HK-2 (cell line): ENCODE data around the gene RASAL1.
"Not testable (repeated sequence)": the region's sequence is repeated elsewhere in the genome, so short reads cannot be mapped to it uniquely, and the experiment has no call there.

Experiments used
- DNase-seq: peaks from one replicate; pipeline ENCODE4 v3.0.0-alpha.2; 2018; ENCODE audit not compliant: unreplicated experiment

Gene RASAL1

DNA sequence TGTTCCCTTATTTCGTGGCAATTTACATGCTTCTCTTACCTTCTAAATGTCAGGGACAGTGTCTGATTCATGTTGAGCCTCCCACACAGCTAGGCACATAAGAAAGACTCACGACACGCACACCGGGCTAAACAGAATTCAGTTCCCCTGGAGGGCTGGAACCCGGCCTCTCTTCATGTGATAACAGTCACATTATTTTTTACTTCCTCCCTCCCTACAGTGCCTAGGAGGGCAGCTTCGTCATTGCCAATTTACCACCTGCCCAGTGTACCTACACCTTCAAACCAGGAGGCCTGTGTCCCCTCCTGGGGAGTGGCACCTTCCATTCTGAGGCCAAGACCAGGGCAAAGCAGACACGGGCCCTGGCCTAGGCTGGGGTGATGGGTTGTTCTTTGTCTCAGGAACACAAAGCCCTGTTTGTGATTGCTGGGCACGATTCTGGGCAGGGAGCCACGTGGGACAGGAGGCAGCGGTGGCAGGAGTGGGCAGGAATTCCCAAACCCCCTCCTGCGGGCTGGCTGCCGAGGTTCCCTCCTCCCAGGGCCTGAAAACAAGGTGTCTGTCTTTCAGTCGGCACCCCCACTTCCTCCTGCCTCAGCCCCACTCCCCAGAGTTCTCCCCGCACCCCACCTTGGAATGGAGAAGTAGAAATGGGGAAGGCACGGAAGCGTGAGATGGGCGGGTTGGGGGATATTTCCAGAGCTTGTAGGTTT, 6.8 kb upstream of the RASAL1 start:
- no peak for DNase-seq

- DNase-seq, result not testable (repeated sequence)
These were observed 6.2 kb upstream of the RASAL1 start for GRCh38 chr12:113141716-113142115.

GRCh38 chr12:113140706-113141105, 5.1 kb upstream of the RASAL1 start:
- DNase-seq, result no peak

DNA sequence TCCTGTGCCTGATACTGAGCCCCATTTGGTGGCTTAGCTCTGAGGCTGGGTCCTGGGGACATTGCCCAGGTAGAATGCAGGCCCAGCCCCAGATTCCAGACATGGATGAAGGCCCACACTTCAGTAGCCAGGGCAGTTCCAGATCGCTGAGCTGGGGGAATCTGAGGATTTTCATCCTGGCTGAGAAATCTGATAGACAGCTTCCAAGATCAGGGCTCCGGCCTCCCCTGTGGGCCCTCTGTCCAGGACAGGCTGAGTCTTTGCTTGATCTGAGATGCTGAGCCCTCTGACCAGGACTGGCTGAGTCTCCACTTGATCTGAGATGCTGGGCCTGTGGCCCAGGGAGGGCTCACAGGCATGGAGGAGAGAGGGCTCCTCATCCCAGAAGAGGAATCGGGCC, 3.3 kb upstream of the RASAL1 start:
- DNase-seq, result peak; percentile 74

DNA sequence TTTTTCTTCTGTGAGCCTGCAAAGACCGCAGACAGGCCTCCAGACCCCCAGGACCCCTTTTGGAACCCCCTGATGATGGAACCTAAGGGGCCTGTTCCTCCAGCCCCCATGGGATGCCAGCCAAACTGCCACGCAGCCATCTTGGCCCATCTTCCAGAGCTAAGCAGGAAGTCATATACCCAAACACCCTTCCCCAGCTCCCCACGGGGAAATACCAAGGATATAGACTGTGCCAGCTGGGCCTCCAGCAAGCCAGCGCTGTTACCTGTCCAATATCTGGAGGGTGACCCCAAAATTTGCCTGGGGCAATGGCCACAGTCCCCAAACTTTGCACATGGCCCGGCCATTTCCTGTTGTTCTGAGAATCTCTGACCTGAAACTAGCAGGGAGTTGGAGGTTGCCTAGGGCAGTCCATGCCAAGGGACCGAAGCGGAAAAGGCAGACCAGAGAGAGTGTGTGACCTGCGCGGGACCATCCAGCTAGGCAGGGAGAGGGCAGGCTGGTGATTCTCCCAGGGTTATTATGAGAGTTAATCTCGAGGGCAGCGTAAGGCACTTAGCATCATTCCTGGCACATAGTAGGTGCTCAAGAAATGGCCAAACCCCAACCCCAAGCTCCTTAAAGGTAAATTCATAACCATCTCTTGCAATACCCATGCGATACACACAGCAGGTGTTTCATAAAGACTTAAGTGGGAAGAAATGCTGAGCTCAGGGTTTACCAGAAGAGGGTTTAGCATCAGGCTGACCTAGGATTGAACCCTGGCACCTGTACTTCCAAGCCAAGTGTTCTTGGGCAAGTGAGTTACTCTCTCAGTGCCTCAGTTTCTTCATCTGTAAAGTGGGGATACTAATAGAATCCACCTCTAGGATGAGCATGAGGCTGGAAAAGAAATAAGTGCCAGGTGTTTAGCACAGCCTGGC, 2.6 kb upstream of the RASAL1 start:
- DNase-seq, result no peak

DNA sequence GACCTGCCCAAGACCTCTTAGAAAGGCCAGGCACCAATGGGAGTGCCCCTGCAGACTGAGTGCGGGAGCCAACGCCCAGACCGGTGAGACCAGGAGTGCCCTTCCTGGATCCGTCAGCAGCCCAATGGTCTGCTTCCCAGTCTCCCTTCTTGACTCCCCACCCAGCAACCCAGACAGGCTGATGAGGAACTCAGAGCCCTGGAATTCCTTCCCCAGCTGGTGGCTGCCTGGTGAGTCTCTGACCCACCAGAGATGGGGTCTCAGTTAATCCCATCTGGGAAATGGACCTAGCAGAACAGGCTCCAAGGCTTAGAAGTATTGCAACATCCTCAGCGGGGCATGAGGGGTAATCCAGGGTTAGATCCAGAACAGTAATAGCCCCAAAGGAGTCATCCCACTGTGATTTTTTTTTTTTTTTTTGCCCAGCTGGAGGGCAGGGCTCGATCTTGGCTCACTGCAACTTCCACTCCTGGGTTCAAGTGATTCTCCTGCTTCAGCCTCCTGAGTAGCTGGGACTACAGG, 1.5 kb upstream of the RASAL1 start:
- no peak for DNase-seq

DNA sequence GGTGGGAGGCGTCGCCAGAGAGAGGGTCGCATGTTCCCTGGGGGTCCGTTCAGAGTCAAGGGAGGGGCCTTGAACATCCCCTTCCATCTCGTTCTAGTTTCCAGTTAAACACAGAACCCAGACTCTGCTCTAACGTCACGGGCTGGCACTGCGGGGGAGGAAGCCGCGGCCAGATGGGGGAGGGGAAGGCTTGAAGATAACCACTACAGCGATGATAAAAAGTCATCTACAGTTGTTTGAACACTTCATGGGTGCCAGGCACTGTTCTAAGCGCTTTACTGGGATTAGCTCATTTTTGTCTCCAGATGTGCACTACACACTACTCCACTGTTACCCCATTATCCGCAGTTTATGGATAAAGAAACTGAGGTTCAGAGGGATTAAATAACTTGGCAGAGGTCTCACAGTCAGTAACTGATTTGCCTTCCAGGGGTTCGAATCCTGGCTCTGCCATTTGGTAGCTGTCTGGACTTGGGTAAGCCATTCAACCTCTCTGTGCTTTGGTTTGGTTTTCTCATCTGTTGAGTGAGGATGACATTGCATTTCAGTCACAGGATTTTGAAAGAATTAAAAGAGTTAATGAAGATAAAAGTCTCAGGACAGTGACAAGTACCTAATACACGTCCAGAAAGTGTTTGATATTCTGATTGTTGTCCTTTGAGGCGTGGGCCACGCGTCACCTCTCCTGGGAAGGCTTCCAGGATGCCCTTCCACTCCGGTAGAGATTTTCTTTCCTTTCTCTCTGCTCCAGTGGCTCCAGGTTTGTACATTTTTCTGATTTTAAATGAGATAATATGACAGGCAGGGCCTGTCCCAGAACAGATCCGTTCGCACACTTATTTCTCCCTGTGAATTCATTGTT, 798 bp upstream of the RASAL1 start:
- DNase-seq, result peak; percentile 46

GRCh38 chr12:113134521-113134951, 1.0 kb downstream of the RASAL1 start:
- DNase-seq, result no peak

DNA sequence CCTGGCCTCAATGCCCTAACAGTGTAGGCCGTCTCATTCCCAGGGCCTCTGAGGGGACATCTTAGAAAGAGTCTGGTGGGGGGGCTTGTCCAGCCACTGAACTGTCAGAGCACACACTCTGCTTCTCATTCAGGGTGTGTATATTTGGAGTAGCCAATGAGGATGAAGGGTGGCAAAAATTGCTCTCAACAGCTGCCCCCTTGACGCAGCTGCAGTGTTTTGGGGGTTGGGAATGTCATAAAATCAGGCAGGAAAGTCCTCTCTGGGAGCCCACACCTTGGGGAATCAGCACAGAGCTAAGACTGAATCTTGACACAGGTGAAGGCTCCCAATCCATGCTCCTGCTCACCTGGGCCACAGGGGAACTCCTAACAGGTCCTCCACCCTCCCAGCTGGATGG, 1.5 kb downstream of the RASAL1 start:
- no peak for DNase-seq

GRCh38 chr12:113133666-113134065, 1.9 kb downstream of the RASAL1 start:
- DNase-seq, result no peak

DNA sequence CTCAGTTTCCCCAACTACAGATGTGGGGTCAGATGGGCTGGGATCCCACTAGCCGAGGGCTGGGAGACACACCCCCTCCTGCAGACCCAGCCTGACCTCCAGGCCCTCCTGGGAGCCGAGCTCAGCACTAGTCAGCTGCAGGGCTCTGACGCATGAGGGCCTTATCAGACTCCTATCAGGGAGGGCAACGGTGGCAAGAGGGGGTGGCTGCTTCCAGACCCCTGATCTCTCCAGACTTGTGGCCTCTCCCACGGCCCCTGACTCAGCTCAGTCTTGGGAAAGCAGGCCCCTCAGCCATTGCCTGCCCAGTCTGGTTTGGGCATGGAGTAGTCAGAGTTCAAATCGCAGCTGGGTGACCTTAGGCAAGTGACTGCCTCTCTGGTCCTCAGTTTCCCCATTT, 2.5 kb downstream of the RASAL1 start:
- DNase-seq, result no peak

GRCh38 chr12:113131556-113131955, 4.0 kb downstream of the RASAL1 start:
- DNase-seq, result no peak

DNA sequence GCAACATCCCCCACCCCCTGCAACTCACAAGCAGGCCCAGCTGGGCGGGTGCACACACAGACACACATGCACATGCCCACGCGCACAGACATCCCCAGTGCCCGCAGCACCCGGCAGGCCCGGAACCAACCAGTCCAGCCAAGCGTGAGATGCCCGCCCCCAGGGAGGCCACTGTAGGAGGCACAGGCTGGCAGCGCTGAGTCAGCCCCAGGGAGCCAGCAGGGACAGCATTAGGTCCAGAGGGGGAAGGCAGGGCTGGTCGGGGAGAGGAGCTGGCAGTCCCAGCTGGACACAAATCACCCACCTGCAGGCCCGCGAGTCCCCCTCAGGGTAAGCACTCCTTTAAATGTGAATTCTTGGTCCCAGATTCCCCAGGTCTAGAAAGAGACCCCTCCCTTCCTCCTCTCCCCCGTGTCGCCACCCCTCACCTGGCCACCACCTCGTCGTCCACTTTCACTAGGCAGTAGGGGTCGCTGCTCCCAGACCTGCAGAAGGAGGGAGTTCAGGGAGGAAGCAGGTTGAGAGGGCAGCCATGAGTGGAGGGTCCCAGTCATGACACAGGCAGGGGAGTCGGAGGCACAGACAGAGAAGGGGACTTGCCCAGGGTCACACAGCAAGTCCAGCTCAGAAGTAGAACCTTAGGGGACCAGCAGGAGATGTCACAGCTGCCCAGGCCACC, 5.0 kb downstream of the RASAL1 start:
- DNase-seq, result peak; percentile 86

DNA sequence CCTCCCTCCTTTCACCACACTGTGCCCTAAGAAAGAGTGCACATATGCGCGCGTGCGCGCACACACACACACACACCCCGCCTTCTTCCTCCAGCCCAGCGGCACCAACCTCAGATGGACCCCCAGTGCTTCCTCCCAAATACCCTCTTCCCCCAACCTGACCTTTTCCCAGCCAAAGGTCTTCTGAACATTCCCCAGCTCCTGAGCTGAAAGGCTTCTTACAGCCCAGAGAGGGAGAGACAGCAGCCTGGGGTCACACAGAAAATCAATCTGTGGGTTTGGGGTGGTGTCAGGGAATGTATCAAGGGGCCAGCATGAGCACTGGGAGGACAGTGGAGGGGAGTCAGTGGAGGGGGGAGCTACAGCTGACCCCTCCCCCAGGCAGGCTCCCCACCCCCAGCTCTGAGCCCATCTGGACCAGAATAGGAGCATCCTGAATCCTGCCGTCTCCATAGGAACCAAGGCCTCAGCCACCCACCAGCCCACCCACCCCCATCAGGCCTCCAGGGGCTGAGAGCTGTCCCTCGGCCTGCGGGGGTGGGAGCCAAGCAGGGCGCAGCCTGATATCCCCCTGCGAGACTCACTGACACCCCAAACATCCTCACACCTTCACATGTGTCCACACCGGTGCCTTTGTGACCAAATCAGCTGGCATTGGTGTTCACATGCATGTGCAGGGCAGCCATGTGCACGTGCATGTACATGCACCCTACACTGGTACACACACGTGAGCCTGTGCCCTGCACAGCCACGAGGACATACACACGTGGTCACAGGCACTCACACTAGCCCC, 5.7 kb downstream of the RASAL1 start:
- DNase-seq, result no peak

GRCh38 chr12:113128802-113129663, 6.5 kb downstream of the RASAL1 start:
- DNase-seq, result no peak

DNA sequence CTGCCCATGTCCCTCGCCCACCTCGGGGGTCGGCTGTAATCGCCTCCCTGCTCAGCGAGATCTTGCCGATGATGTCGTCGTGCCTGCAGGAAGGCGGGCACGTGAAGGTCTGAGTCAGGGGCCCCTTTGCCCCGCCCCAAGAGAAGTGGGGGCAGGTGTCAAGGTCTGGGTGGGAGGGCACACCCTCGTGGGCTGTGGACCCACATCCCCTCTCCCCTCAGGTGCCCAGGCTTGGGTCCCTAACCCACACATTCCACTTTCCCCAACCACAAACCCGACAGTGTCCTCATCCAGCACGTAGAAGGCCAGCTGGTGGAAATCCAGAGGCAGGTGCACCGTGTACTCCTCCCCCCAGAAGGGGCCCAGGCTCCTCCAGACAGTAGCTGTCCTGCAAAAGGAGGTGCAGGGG, 7.8 kb downstream of the RASAL1 start:
- DNase-seq, result no peak

- DNase-seq, result no peak
These were observed 14.7 kb downstream of the RASAL1 start for GRCh38 chr12:113120670-113121370.

- DNase-seq, result no peak
These were observed 15.4 kb downstream of the RASAL1 start for GRCh38 chr12:113119980-113120669.
